Activated naive CD8-positive, alpha-beta T cell treated with anti-CD3 and anti-CD28 coated beads for 36 hours (primary cell): ENCODE measurements around the gene DENND1A. TPM values are rescaled to one million over a fixed set of nuclear protein-coding genes. Genes with fewer than 3 reads are reported as not detected.

Experiments
- DNase-seq: peaks from one replicate; pipeline ENCODE4 v3.0.0; 2021
- H3K27ac Mint-ChIP-seq: one replicate; pipeline ENCODE4 v1.8.0; 2022; ENCODE audit warnings: mild to moderate bottlenecking, moderate library complexity, mixed read lengths
- H3K27me3 Mint-ChIP-seq: one replicate; pipeline ENCODE4 v1.8.0; 2022; ENCODE audit warnings: mild to moderate bottlenecking, mixed read lengths
- H3K36me3 Mint-ChIP-seq: one replicate; pipeline ENCODE4 v1.8.0; 2021; ENCODE audit warnings: mild to moderate bottlenecking, mixed read lengths
- H3K4me1 Mint-ChIP-seq: one replicate; pipeline ENCODE4 v1.8.0; 2021; ENCODE audit warnings: mixed read lengths
- H3K4me3 Mint-ChIP-seq: one replicate; pipeline ENCODE4 v1.8.0; 2022; ENCODE audit warnings: mild to moderate bottlenecking, moderate library complexity, mixed read lengths
- H3K9me3 Mint-ChIP-seq: one replicate; pipeline ENCODE4 v1.8.0; 2022; ENCODE audit warnings: mixed read lengths
- total RNA-seq, 2 experiments: library from RNA; stranded (reverse); gene quantifications; one replicate each; pipeline ENCODE4 v1.2.3, GENCODE V29; 2021

DENND1A gene
- total RNA-seq, 2 experiments from 2014 or later, result 21.3 to 22.1 TPM

DNA sequence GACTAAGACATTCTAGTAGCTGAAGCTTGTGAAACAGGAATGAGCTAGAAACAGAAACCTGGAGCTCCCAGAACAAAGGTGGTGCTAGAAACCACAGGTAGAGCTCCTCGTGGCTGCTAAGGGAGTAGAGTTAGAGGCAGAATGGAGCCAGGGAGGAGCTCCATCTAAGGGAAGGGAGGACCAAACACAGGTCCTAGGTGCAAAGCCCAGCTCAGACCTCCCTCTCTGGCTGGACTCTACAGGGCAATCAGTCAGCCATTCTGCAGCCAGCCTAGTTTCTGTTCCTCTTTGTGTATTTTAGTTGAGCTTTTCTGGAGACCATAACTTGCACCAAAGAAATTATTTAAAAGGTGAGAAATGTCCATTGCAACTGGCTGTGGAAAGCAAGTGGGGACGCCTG lies 503.5 kb downstream of the DENND1A start:
- Mint-ChIP-seq H3K27ac (no peak overlapping the region), H3K4me1 (peaks cover 2% of the 10 kb centered on the region)

DNA sequence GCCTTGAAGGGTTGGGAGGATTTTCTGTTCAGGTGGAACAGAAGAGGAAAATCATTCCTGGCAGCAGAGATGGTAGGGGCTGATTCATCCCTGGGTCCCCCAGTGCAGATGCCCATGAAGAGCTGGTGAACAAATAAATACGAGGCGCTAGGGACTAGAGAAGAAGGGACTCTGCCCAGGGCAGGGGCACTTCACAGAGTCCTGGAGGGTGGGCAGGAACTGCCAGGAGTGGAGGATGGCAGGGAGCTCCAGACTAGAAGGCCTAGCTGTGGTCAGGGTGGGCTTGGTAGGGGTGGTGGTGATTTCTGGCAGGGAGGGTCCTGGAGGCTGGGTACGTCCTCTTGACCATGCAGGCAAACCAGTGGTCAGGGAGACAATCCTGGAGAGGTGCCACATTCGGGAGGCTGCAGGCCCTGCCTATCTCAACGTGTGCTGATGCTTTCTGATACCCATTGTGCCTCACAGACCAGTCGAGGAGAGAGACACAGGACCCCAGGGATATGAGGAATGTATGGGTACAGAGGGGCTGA lies 504.0 kb downstream of the DENND1A start:
- peaks cover 20% of the 10 kb centered on the region for H3K36me3 Mint-ChIP-seq
- no peak for DNase-seq
- peaks cover 2% of the 10 kb centered on the region for H3K4me1 Mint-ChIP-seq
- H3K4me3 Mint-ChIP-seq, result no peak overlapping the region
- H3K27ac Mint-ChIP-seq, result no peak overlapping the region
- H3K27me3 Mint-ChIP-seq, result no peaks in the 10 kb centered on the region
- H3K9me3 Mint-ChIP-seq, result peaks cover 2% of the 10 kb centered on the region

More for the DNA sequence above, 503.5 kb downstream of the DENND1A start:
- Mint-ChIP-seq H3K9me3 (peaks cover 2% of the 10 kb centered on the region), H3K36me3 (peaks cover 20% of the 10 kb centered on the region), H3K27me3 (no peaks in the 10 kb centered on the region), H3K4me3 (no peak overlapping the region)
- no peak for DNase-seq

DNA sequence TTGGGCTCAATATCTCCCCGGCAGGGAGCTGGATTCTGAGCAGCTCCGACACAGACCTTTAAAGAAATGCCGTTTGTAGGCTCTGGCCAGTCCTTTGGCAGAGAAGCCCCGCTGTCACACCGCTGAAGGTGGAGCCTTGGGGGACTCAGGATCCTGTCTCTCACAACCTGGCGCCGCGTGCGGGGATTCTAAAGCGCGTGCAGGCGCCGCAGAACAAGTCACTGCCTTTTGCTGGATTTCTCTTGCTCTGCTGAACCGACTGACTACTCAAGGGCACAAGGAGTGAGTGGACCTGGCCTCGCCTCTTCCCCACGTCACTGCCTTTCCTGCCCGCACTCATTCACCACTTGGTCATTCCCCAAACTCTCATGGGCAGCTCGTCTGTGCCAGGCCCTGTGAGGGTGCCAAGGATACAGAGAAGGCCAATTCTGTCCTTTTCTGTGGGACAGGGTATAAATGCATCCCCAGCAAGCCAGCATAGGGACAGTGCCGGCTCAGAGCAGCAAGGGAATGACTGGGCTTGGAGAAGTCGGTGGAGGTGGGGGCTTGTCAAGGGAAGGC lies 504.6 kb downstream of the DENND1A start:
- Mint-ChIP-seq H3K4me3 (no peak overlapping the region), H3K4me1 (peaks cover 2% of the 10 kb centered on the region), H3K27me3 (no peaks in the 10 kb centered on the region)

DNA sequence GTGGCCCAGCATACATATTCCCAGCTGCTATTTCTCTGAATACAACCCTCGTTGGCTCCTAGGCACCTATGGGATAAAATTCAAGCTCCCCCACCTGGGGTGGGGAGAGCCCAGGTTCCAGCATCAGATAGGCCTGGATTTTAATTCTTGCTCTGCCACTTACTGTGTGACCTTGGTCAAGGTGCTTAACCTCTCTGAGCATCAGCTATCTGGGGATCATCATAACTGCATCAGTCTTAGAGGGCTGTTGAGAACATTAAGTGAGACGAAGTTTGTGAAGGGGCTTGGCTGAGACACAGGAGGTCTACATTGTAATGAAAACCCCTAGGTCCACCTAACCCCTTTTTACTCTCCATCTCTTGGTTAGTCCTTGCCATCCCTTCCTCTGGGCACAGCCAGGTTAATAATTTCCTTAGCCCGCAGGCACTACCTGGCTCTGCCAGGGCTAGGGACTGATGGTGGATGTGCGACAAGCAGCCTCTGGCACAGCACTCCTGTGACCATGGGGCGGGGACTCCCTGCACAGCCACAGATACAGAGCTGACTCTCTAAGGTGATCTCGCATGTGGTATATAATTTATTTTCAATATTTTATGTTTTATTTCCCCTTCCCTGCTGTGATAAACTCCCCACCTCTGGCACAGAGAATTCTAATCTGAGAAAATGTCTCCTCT lies 505.2 kb downstream of the DENND1A start:
- Mint-ChIP-seq H3K4me1 (peaks cover 2% of the 10 kb centered on the region), H3K27me3 (no peaks in the 10 kb centered on the region), H3K9me3 (no peaks in the 10 kb centered on the region), H3K4me3 (no peak overlapping the region), H3K27ac (no peak overlapping the region), H3K36me3 (peaks cover 10% of the 10 kb centered on the region)
- DNase-seq, result no peak

More for the DNA sequence above, 504.6 kb downstream of the DENND1A start:
- Mint-ChIP-seq H3K36me3 (peaks cover 16% of the 10 kb centered on the region), H3K27ac (no peak overlapping the region), H3K9me3 (peaks cover 2% of the 10 kb centered on the region)
- DNase-seq, result no peak

DNA sequence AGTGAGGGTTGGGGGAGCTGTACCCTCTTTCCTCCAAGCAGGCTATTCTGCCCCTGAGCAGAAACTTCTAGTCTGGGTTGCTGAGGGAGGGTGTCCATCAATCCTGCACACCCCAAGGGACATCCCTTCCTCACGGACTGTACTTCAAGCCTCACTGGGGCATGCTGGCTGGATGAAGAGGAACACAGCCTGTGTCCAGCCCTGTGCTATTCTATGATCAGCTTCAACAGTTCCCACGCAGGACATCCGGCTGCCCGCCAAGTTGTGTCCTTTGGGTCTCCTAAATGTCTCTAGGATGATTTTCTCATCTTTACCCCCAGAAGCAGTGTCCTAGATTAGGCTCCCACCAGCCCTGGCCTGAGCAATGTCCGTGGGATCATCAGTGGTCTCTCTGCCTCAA lies 505.8 kb downstream of the DENND1A start:
- H3K27me3 Mint-ChIP-seq, result no peaks in the 10 kb centered on the region
- no peaks in the 10 kb centered on the region for H3K9me3 Mint-ChIP-seq
- H3K4me3 Mint-ChIP-seq, result no peak overlapping the region
- H3K4me1 Mint-ChIP-seq, result peaks cover 2% of the 10 kb centered on the region
- DNase-seq, result no peak
- H3K36me3 Mint-ChIP-seq, result peaks cover 6% of the 10 kb centered on the region
- no peak overlapping the region for H3K27ac Mint-ChIP-seq

DNA sequence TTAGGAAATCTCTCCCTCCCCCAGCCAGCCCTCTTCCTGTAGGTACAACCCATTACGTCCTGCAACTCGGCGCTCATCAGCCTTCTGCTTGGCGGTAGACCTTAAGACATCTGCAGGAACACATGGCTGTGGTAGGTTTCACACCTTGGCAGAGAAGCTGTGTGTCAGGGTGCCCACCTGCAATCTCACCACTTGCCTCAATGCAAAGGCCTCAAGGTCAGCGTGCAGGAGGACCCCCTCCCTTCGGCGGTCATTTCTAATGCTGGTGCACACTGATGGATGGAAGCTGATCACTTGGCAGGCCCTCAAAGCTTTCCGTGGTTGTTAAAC lies 506.6 kb downstream of the DENND1A start:
- H3K4me3 Mint-ChIP-seq, result no peak overlapping the region
- peaks cover 2% of the 10 kb centered on the region for H3K4me1 Mint-ChIP-seq
- peaks cover 1% of the 10 kb centered on the region for H3K36me3 Mint-ChIP-seq
- no peak for DNase-seq
- H3K27ac Mint-ChIP-seq, result no peak overlapping the region
- no peaks in the 10 kb centered on the region for H3K9me3 Mint-ChIP-seq
- no peaks in the 10 kb centered on the region for H3K27me3 Mint-ChIP-seq

DNA sequence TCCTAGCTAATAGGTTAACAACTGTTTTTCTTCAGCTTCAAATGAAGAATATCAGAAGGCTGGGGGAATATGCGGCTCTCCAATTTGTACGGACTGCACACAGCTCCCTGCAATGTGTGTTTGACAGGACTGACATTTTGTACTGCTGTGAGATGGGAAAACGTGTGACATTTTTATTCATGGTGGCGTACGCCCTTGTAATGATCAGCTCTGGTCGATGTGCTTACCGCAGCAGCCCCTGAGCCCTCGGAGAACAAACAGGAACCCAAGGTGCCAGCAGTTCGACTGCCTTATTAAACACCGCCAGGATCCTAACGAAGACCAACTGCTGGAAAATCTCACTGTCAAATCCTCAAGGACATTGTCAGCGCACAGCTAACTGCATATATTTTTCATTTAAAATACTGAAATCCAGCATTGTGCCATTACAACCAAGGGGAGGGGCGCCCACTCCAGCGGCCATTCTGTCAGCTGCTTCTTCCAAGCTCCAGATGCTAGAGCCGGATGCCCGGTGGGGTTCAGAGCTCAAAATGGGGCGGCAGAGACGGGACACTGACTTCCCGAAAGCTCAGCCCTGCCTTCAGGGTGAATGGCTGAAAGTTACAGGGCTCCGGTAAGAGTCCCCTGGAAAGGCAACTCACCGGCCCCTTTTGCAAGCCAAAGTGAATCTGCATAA lies 507.2 kb downstream of the DENND1A start:
- H3K4me1 Mint-ChIP-seq, result peaks cover 2% of the 10 kb centered on the region
- DNase-seq, result no peak
- no peaks in the 10 kb centered on the region for H3K27me3 Mint-ChIP-seq
- H3K27ac Mint-ChIP-seq, result no peak overlapping the region
- H3K9me3 Mint-ChIP-seq, result no peaks in the 10 kb centered on the region
- H3K4me3 Mint-ChIP-seq, result no peak overlapping the region
- peaks cover 1% of the 10 kb centered on the region for H3K36me3 Mint-ChIP-seq

DNA sequence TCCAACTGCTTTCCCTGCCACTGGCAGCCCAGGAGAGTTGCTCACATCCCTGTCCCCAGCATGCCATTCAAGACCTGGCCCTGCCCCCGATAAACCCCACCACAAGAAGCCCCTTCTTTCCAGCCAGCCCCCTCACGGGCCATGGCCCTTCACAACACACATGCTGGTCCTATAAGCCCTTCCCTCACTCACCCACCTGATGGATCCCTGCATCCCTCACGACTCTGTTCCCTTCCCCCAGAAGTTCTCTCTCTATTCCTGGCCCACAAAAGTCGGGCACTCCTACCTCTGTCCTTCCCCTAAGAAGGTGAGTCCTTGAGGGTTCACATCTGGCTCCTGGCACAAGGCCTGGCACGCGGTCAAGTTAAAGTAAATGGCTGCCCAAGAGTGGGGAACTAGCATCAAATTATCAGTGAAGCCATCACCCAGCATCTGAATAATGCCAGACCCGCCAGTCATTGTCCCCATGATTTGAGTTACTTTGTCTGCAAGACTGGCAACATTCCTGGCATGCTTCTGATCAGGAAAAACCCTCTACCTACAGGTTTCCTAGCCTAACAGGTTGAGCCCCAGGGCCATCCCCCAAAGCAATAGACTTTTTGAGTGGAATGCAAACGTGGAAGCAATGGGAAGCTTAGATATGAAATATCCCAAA lies 508.0 kb downstream of the DENND1A start:
- no peaks in the 10 kb centered on the region for H3K9me3 Mint-ChIP-seq
- peaks cover 2% of the 10 kb centered on the region for H3K4me1 Mint-ChIP-seq
- no peak overlapping the region for H3K4me3 Mint-ChIP-seq
- no peak overlapping the region for H3K27ac Mint-ChIP-seq
- peaks cover 1% of the 10 kb centered on the region for H3K36me3 Mint-ChIP-seq
- no peaks in the 10 kb centered on the region for H3K27me3 Mint-ChIP-seq
- DNase-seq, result no peak

- no peaks in the 10 kb centered on the region for H3K9me3 Mint-ChIP-seq
- no peak overlapping the region for H3K4me3 Mint-ChIP-seq
- H3K4me1 Mint-ChIP-seq, result no peaks in the 10 kb centered on the region
- H3K36me3 Mint-ChIP-seq, result peaks cover 1% of the 10 kb centered on the region
- no peak for DNase-seq
- no peak overlapping the region for H3K27ac Mint-ChIP-seq
- no peaks in the 10 kb centered on the region for H3K27me3 Mint-ChIP-seq
Measured at GRCh38 chr9:123421186-123421585, 508.7 kb downstream of the DENND1A start.

DNA sequence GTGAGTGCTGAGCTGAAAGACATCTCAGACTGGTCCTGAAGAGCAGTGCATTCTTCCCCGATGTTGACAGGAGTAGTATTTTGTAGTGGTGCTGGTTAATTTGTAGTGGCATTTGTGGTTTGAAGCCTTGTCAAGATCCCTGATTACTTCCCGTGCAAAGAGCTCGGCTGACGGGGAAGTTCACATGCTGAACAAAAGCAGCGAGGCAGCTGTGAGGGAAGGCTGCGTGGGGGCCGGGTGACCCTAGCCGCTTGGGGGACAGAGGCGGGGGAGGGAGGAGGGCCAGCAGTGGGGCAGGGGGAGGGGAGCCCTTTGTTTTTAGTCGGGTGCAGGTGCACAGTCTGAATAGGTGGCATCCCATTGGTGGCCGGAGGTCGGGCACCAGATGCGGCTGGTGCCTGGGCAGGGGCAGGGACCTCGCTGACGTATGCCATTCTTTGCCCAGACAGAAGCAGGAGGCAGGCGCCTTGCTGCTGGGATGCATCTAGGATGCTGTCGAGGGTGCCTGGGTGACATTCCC lies 509.3 kb downstream of the DENND1A start:
- Mint-ChIP-seq H3K4me3 (no peak overlapping the region), H3K27me3 (no peaks in the 10 kb centered on the region), H3K27ac (no peak overlapping the region), H3K4me1 (no peaks in the 10 kb centered on the region), H3K9me3 (no peaks in the 10 kb centered on the region), H3K36me3 (peaks cover 1% of the 10 kb centered on the region)
- no peak for DNase-seq

DNA sequence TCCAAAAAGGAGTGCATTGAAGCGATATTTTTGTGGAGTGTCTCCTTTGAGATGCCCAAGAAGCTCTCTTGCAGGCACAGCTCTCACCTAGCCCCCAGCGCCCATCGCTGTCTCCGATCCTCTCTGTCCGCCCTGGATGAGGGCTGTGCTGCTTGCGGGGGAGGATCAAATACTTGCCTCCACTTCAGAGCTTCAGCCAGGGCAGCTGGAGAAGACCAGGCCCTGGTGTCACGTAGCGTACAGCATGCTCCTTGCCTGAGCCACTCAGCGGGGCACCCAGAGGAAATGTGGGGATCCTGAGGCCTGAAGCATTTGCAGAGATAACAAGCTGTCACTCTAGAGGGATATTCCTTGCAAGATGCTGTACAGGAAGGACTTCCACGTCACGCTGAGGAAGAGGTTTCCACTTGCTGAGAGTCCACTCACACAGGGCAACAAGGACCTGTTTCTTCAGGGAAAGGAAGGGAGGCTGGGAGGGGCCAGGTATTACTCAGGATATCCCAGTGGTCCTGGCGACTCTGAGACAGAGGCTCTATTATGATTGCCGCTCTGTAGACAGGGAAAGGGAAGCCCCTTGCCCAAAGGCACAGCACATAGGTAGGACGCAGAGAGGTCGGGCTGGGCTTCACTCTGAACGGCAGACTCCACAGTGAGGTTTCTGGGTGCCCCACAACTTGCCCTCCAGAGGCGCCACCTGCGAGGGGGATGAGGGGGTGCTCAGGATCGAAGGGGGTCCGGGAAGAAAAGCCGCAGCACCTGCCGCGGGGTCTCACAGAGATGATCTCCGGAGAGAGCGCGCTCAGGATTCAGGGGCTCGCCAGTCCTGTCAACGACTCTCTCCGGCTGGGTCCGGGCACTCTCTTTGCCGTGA lies 510.0 kb downstream of the DENND1A start:
- DNase-seq, result no peak
- no peak overlapping the region for H3K4me3 Mint-ChIP-seq
- H3K27me3 Mint-ChIP-seq, result no peaks in the 10 kb centered on the region
- no peak overlapping the region for H3K27ac Mint-ChIP-seq
- H3K4me1 Mint-ChIP-seq, result no peaks in the 10 kb centered on the region
- no peaks in the 10 kb centered on the region for H3K9me3 Mint-ChIP-seq
- peaks cover 1% of the 10 kb centered on the region for H3K36me3 Mint-ChIP-seq

- H3K27ac Mint-ChIP-seq, result no peak overlapping the region
Measured at GRCh38 chr9:123419091-123419490, 510.8 kb downstream of the DENND1A start.

DNA sequence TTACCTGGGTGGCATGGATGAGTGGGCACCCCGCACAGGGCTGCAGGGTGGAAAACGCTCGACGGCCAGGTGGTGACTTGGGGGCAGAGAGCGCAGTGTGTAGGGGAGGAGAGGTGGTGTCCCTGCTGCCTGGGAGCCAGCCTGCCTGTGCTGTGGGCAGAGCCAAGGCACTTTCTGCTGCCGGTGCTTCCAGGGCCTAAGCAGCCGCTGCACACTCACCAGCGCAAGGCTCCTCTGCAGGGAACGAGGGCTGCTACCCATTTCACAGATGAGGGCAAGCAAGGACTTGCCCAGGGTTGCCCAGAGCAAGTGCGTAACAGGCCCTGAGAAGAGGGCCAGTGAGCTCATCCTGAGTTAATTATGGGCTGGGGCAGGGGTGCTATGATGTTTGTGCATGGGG lies 511.4 kb downstream of the DENND1A start:
- Mint-ChIP-seq H3K9me3 (no peaks in the 10 kb centered on the region), H3K27ac (no peak overlapping the region), H3K27me3 (no peaks in the 10 kb centered on the region), H3K4me3 (no peak overlapping the region), H3K36me3 (peaks cover 1% of the 10 kb centered on the region), H3K4me1 (no peaks in the 10 kb centered on the region)
- DNase-seq, result no peak

More at GRCh38 chr9:123419091-123419490, 510.8 kb downstream of the DENND1A start:
- Mint-ChIP-seq H3K9me3 (no peaks in the 10 kb centered on the region), H3K4me3 (no peak overlapping the region), H3K27me3 (no peaks in the 10 kb centered on the region), H3K36me3 (peaks cover 1% of the 10 kb centered on the region), H3K4me1 (no peaks in the 10 kb centered on the region)
- no peak for DNase-seq

- H3K4me3 Mint-ChIP-seq, result no peak overlapping the region
- H3K4me1 Mint-ChIP-seq, result no peaks in the 10 kb centered on the region
- H3K9me3 Mint-ChIP-seq, result no peaks in the 10 kb centered on the region
- H3K27me3 Mint-ChIP-seq, result no peaks in the 10 kb centered on the region
- no peak for DNase-seq
- H3K27ac Mint-ChIP-seq, result no peak overlapping the region
- H3K36me3 Mint-ChIP-seq, result peaks cover 1% of the 10 kb centered on the region
Measured at GRCh38 chr9:123418052-123418430, 511.9 kb downstream of the DENND1A start.
